ENCODE measurements around the gene BANF2.
A peak's percentile ranks its signal among the peaks of the same experiment; 100 is the strongest.
"Not testable (repeated sequence)": the region's sequence is repeated elsewhere in the genome, so short reads cannot be mapped to it uniquely, and the experiment has no call there.

BANF2 gene

DNA sequence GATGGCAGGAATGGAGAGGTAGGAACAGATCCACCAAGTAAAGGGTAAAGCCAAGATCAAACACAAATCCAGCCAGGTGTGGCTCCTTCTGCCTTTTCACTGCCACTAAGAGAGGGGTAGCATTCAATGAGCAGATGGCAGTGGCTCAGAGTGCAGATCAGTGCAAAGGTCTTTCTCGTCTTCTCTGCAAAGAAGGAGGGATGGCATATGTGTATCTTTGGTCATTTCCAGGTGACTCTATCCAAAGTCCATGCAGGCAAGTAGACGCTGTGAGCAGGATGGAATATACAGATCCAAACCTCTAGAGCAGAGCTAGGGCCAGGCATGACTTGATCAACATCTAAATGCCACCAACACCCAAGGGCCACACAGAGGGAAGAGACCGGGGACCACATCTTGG lies 6.9 kb downstream of the BANF2 start:
- no peak for DNase-seq
- no peaks in the 10 kb centered on the region for H3K36me3 Mint-ChIP-seq (ENCODE audit: low read depth)
- H3K27ac Mint-ChIP-seq = no peak overlapping the region
- TF ChIP-seq, protein P1, sequence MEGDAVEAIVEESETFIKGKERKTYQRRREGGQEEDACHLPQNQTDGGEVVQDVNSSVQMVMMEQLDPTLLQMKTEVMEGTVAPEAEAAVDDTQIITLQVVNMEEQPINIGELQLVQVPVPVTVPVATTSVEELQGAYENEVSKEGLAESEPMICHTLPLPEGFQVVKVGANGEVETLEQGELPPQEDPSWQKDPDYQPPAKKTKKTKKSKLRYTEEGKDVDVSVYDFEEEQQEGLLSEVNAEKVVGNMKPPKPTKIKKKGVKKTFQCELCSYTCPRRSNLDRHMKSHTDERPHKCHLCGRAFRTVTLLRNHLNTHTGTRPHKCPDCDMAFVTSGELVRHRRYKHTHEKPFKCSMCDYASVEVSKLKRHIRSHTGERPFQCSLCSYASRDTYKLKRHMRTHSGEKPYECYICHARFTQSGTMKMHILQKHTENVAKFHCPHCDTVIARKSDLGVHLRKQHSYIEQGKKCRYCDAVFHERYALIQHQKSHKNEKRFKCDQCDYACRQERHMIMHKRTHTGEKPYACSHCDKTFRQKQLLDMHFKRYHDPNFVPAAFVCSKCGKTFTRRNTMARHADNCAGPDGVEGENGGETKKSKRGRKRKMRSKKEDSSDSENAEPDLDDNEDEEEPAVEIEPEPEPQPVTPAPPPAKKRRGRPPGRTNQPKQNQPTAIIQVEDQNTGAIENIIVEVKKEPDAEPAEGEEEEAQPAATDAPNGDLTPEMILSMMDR (IDR thresholded peaks at IDR 0.05) = no peak
- H3K9me3 Mint-ChIP-seq = no peaks in the 10 kb centered on the region
- no peak overlapping the region for H3K4me3 Mint-ChIP-seq
- peaks cover 40% of the 10 kb centered on the region for H3K4me1 Mint-ChIP-seq
- H3K27me3 Mint-ChIP-seq (ENCODE audit: low read depth, poor library complexity) = no peaks in the 10 kb centered on the region

DNA sequence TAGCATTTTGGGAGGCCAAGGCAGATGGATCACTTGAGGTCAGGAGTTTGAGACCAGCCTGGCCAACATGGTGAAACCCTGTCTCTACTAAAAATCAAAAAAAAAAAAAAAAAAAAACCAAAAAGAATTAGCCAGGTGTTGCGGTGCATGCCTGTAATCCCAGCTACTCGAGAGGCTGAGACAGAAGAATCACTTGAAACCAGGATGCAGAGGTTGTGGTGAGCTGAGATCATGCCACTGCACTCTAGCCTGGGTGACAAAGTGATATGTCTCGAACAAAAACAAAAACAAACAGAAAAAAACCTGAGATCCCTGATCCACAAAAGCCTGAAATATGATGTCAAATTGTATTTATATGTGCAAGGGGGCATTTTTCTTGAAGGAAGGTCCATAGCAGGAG lies 8.2 kb downstream of the BANF2 start:
- not testable (repeated sequence) for DNase-seq; H3K9me3 Mint-ChIP-seq; H3K36me3 Mint-ChIP-seq (ENCODE audit: low read depth); H3K27me3 Mint-ChIP-seq (ENCODE audit: low read depth, poor library complexity); H3K4me3 Mint-ChIP-seq; H3K27ac Mint-ChIP-seq
- H3K4me1 Mint-ChIP-seq = peaks cover 51% of the 10 kb centered on the region

DNA sequence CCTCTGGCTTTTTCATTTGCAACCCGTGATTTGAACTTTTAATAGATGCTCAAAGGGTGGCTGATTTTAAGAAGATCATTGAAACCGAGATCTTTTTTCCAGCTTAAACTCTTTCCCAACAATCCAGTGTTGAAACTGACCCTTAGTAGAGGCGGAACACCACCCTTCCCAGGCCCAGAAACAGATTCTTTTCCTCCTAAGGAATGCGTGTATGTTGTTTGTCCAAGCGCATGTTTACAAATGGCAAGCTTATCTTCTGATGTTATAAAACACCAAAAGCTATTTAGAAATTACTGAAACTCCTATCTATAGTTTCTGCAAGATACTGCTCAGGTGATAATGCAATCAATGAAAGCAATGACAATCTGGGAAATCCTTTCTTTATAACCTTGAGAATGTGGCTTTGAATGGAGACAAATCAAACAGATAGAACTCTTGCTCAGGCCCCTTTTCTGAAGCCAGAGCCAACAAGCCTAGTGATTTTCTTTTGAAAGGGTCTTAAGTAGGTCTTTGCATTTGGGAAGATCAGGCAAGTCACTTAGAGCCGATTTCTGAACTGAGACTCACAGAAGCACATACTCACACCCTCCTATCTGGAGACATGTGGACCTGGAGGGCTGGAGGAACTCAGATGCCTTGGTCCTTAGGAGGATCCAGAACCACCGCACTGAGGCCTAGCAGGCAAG lies 9.1 kb downstream of the BANF2 start:
- Mint-ChIP-seq H3K36me3 (ENCODE audit: low read depth) (no peaks in the 10 kb centered on the region), H3K27me3 (ENCODE audit: low read depth, poor library complexity) (peaks cover 5% of the 10 kb centered on the region), H3K4me1 (peaks cover 51% of the 10 kb centered on the region), H3K9me3 (no peaks in the 10 kb centered on the region), H3K4me3 (no peak overlapping the region), H3K27ac (peak overlapping the region; percentile 17)
- TF ChIP-seq, protein P1 (IDR thresholded peaks at IDR 0.05) = no peak
- DNase-seq = no peak

DNA sequence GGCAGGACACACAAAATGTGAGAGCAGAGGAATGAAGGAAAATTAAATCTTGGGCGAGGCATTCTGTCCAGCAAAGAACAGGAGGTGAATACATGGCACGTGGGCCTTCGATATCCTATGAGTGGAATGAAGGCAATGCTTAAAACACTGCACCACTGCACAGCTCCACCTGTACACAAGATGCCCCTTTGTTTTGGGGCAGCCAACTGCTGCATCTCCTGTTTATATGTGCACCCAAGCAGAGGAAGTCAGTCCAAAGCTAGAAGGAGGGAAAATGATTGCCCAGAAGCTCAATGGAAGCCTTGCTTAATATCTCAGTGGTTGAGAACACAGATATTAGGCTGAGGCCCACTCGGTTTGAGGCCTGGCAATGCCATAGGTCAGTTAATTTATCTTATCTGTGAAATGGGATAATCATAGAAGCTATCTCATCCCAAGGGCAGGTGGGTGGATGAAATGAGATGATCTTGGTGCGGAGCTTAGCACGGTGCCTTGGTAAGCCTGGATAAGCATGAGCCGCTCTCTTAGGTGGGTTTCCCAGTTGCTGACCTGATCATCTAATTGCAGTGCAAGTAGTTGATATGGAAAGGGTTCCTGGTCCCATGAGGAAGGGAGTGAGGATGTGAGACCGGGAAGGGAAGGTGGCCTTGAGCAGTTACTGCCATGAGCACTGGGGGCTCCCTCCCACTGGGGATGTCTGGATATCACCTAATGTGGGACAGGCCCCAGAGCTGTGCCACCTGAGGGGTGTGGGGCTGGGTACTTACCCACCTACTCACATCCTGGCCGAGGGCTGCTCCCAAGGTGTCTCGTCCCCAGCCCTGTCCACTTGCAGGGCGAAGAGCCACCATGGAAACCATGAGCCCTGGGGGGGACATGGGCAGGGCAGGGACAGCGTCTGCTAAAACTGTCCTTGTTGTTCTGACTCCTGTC lies 9.9 kb downstream of the BANF2 start:
- TF ChIP-seq, protein P1 (IDR thresholded peaks at IDR 0.05) = no peak
- Mint-ChIP-seq H3K27me3 (ENCODE audit: low read depth, poor library complexity) (peaks cover 5% of the 10 kb centered on the region), H3K9me3 (no peaks in the 10 kb centered on the region), H3K36me3 (ENCODE audit: low read depth) (no peaks in the 10 kb centered on the region), H3K4me1 (peaks cover 51% of the 10 kb centered on the region), H3K4me3 (no peak overlapping the region), H3K27ac (peak overlapping the region; percentile 17)
- DNase-seq = no peak

DNA sequence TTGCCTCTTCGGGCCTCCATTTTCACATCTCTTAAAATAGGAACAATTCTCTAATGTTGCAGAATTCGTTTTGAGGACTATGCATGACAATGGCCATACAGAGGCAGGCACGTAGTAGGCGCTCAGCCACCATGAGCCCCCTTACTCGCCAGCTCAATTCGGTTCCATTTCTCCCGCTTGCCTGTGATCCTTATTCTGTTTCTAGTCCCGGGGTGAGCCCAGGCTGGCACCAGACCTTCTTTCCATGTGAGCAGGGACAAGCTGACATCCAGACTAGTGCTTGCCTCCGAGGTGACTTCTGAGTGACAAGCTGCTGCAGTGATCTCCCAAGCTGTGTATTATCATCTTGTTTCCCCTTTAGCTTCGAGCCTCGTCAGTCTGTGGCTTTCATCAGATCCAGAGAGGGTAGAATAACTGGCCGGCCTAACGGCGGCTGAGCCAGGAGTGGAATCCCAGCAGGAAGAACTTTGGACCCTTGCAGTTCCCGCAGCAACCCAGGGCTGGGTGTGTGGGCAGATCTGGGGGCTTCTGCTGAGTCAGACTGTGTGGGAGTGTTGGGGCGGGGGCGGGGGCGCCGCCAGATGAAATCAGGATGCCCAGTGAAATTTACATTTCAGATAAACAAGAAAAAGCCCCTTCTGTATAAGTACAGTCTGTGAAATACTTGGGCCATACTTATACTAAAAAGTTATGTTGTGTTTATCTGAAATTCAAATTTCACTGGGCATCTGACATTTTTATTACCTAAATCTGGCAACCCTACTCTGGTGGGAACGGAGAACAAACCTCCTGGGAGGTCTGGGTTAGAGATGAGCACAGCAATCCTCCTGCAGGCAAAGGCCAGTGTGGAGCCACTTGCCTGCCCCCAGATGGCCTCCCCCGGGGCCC lies 10.9 kb downstream of the BANF2 start:
- H3K27ac Mint-ChIP-seq = peak overlapping the region; percentile 57
- DNase-seq = peak; percentile 36
- no peaks in the 10 kb centered on the region for H3K36me3 Mint-ChIP-seq (ENCODE audit: low read depth)
- TF ChIP-seq, protein P1 (IDR thresholded peaks at IDR 0.05) = no peak
- H3K9me3 Mint-ChIP-seq = no peaks in the 10 kb centered on the region
- peaks cover 48% of the 10 kb centered on the region for H3K4me1 Mint-ChIP-seq
- H3K4me3 Mint-ChIP-seq = peak overlapping the region; percentile 55
- H3K27me3 Mint-ChIP-seq (ENCODE audit: low read depth, poor library complexity) = peaks cover 5% of the 10 kb centered on the region

DNA sequence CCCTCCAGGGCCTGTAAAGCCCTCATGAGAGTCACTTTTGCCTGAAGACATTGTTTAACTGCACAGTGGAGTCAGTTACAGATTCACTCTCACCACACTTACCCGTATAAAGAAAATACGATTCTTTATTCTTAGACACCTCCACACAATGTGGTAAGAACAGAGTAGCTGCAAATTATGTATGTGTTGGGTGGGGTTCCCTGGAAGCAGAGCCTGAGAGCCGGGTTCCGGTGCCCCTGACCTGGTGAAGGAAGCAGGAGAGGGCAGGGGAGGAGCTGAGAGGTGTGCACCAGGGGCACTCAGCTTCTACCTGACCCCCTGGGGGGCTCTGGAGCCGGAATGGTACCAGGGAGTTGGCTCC lies 11.5 kb downstream of the BANF2 start:
- no peak for DNase-seq
- H3K27me3 Mint-ChIP-seq (ENCODE audit: low read depth, poor library complexity) = peaks cover 5% of the 10 kb centered on the region
- no peak overlapping the region for H3K4me3 Mint-ChIP-seq
- H3K36me3 Mint-ChIP-seq (ENCODE audit: low read depth) = no peaks in the 10 kb centered on the region
- no peaks in the 10 kb centered on the region for H3K9me3 Mint-ChIP-seq
- H3K4me1 Mint-ChIP-seq = peaks cover 48% of the 10 kb centered on the region
- peak overlapping the region; percentile 57 for H3K27ac Mint-ChIP-seq
- TF ChIP-seq, protein P1 (IDR thresholded peaks at IDR 0.05) = no peak

Measured in nephron progenitor cell (in vitro differentiated cells).